B cell (primary cell): ENCODE data around the gene KDM4F. TPM values are rescaled to one million over a fixed set of nuclear protein-coding genes. Genes with fewer than 3 reads are reported as not detected.

Experiments used
- ATAC-seq: fragments of 200-7000 bp; cut with Tn5 transposase; one replicate; pipeline ENCODE4 v1.10.0; 2021; ENCODE audit warnings: low read depth, mild to moderate bottlenecking, moderate number of reproducible peaks, moderate library complexity
- CTCF ChIA-PET: fragments of 350-600 bp; sonication (Branson Sonifier 250); formaldehyde crosslinking; loops from one replicate; lab custom pipeline; 2021; ENCODE audit warnings: antibody characterized with exemption, inconsistent platforms; lab: Charles Lee
- POLR2A ChIA-PET: fragments of 350-600 bp; sonication (Branson Sonifier 250); formaldehyde crosslinking; loops from one replicate; lab custom pipeline; 2021; ENCODE audit warnings: antibody characterized with exemption; lab: Charles Lee
- DNase-seq: peaks from one replicate; pipeline ENCODE4 v3.0.0; 2013
- H2AFZ ChIP-seq: 2 replicates; pipeline ENCODE4 v1.6.1; 2012; ENCODE audit warnings: mild to moderate bottlenecking, low read depth, low read length; ENCODE audit not compliant: insufficient read depth, poor library complexity, severe bottlenecking
- H3K27ac ChIP-seq, 2 donors: 1 replicate in 1 of 2; 2 replicates in 1 of 2; pipeline ENCODE4 v1.5.1; 2012 to 2013; ENCODE audit warnings: low read length in 2 of 2, mild to moderate bottlenecking in 2 of 2, moderate library complexity in 1 of 2
- H3K27me3 ChIP-seq, 4 experiments: fragments of 200-600 bp in 1 of 4; sonication (generic) in 1 of 4; replicated peaks in 1 of 4; 1 replicate in 2 of 4; 2 replicates in 2 of 4; pipeline versions ENCODE4 v1.6.1 to v1.7.0; 2013 to 2016; ENCODE audit warnings: low read length in 3 of 4, mild to moderate bottlenecking in 2 of 4, mixed read lengths in 1 of 4, moderate library complexity in 1 of 4; ENCODE audit not compliant: insufficient read depth in 4 of 4, control insufficient read depth in 3 of 4; ENCODE audit errors: control extremely low read depth in 1 of 4
- H3K36me3 ChIP-seq, 2 experiments: replicated peaks in 1 of 2; 1 replicate in 1 of 2; 2 replicates in 1 of 2; pipeline versions ENCODE4 v1.6.1 to v1.7.1; 2013; ENCODE audit warnings: low read length in 1 of 2; ENCODE audit not compliant: insufficient read depth in 2 of 2, control insufficient read depth in 1 of 2; ENCODE audit errors: control extremely low read depth in 1 of 2, extremely low read depth in 1 of 2
- H3K4me1 ChIP-seq, 2 donors: fragments of 200-600 bp in 1 of 2; sonication (generic) in 1 of 2; 1 replicate in 1 of 2; 2 replicates in 1 of 2; pipeline versions ENCODE4 v1.5.1 to v1.6.1; 2013 to 2017; ENCODE audit warnings: low read length in 2 of 2; ENCODE audit not compliant: control insufficient read depth in 2 of 2, insufficient read depth in 2 of 2
- H3K4me2 ChIP-seq: replicated peaks from 2 replicates; pipeline ENCODE3; 2012; ENCODE audit warnings: mild to moderate bottlenecking, low read depth, low read length; ENCODE audit not compliant: poor library complexity, severe bottlenecking
- H3K4me3 ChIP-seq, 5 experiments: fragments of 200-600 bp in 1 of 5; sonication (generic) in 1 of 5; 1 replicate in 3 of 5; 2 replicates in 2 of 5; pipeline versions ENCODE4 v1.5.1 to v1.7.0; 2011 to 2016; ENCODE audit warnings: low read length in 4 of 5, mild to moderate bottlenecking in 4 of 5, low read depth in 2 of 5, control low read depth in 1 of 5, moderate library complexity in 1 of 5; ENCODE audit not compliant: insufficient read depth in 1 of 5; ENCODE audit errors: control extremely low read depth in 1 of 5, extremely low read depth in 1 of 5
- H3K79me2 ChIP-seq: fragments of 200-600 bp; sonication (generic); one replicate; pipeline ENCODE4 v1.6.0; 2016; ENCODE audit warnings: low read length; ENCODE audit not compliant: control insufficient read depth, insufficient read depth
- H3K9ac ChIP-seq: fragments of 200-600 bp; sonication (generic); 2 replicates; pipeline ENCODE4 v1.6.1; 2017; ENCODE audit warnings: mild to moderate bottlenecking, low read length, moderate library complexity
- H3K9me3 ChIP-seq, 3 donors: one replicate each; pipeline versions ENCODE4 v1.6.1 to v1.7.1; 2013; ENCODE audit warnings: low read length in 2 of 3; ENCODE audit not compliant: control insufficient read depth in 2 of 3, insufficient read depth in 1 of 3; ENCODE audit errors: control extremely low read depth in 1 of 3
- H4K20me1 ChIP-seq: 2 replicates; pipeline ENCODE4 v1.6.0; 2012; ENCODE audit warnings: mild to moderate bottlenecking, low read length; ENCODE audit not compliant: insufficient read depth, control insufficient read depth, poor library complexity, severe bottlenecking
- H3K27ac Mint-ChIP-seq: one replicate; pipeline ENCODE4 v1.8.0; 2021; ENCODE audit warnings: mixed read lengths
- H3K27me3 Mint-ChIP-seq: one replicate; pipeline ENCODE4 v1.8.0; 2021; ENCODE audit warnings: mixed read lengths
- H3K4me1 Mint-ChIP-seq: one replicate; pipeline ENCODE4 v1.8.0; 2021; ENCODE audit warnings: mixed read lengths
- H3K4me3 Mint-ChIP-seq: one replicate; pipeline ENCODE4 v1.8.0; 2021; ENCODE audit warnings: mixed read lengths
- H3K9me3 Mint-ChIP-seq: one replicate; pipeline ENCODE4 v1.8.0; 2022; ENCODE audit warnings: mixed read lengths; ENCODE audit not compliant: insufficient read depth
- CTCF ChIP-seq: fragments of 200-600 bp; IDR thresholded peaks from one replicate; pipeline ENCODE4 v1.8.0; 2022; ENCODE audit warnings: antibody characterized with exemption, mild to moderate bottlenecking
- EZH2 ChIP-seq: IDR thresholded peaks from 2 replicates; pipeline ENCODE4 v1.6.1; 2012; ENCODE audit warnings: borderline replicate concordance, low read depth, mild to moderate bottlenecking, moderate library complexity, low read length; ENCODE audit not compliant: insufficient read depth, poor library complexity, severe bottlenecking
- WGBS: methylation state at CpG from one replicate; pipeline ENCODE4 v1.1.5; 2013; ENCODE audit warnings: missing lambda C conversion rate; ENCODE audit not compliant: insufficient coverage; 5-methylcytosine and 5-hydroxymethylcytosine counted together
- intact Hi-C: fragments of 100-400 bp; cut with micrococcal nuclease; formaldehyde crosslinking; loops from one replicate; pipeline ENCODE4 v1.10.0; 2022
- polyA plus RNA-seq: library from polyadenylated mRNA; depleted of rRNA; stranded (reverse); fragments of >200 nt; gene quantifications from 2 replicates; pipeline ENCODE4 v1.2.3, GENCODE V29; 2012
- total RNA-seq, 2 donors: library from RNA; stranded (reverse); fragments of 120-200 nt in 1 of 2; gene quantifications; 1 replicate in 1 of 2; 2 replicates in 1 of 2; pipeline versions ENCODE4 v1.2.3 to v1.2.4, GENCODE V29; 2013 to 2022

The KDM4F gene
- total and polyA plus RNA-seq, 2 donors (not counting 1 experiment from before 2014, with no cell fraction given): not detected

GRCh38 chr11:95084509-95084908, 35.3 kb downstream of the KDM4F start:
- POLR2A ChIA-PET: no interaction called here
- no peaks in the 10 kb centered on the region for H3K36me3 ChIP-seq
- no peaks in the 10 kb centered on the region for H4K20me1 ChIP-seq
- H2AFZ ChIP-seq: no peak overlapping the region
- H3K4me1 ChIP-seq: peaks cover 8 to 10% of the 10 kb centered on the region in 2 donors
- H3K4me2 ChIP-seq: no peak overlapping the region
- Mint-ChIP-seq H3K4me3 (no peak overlapping the region), H3K4me1 (peaks cover 13% of the 10 kb centered on the region), H3K9me3 (no peaks in the 10 kb centered on the region), H3K27ac (no peak overlapping the region), H3K27me3 (no peaks in the 10 kb centered on the region)
- H3K4me3 ChIP-seq: no peak overlapping the region
- H3K9me3 ChIP-seq: no peaks in the 10 kb centered on the region
- no peak for DNase-seq
- intact Hi-C loops: no loop called here
- no peaks in the 10 kb centered on the region for H3K79me2 ChIP-seq
- no peak for TF ChIP-seq CTCF
- no peak for TF ChIP-seq EZH2
- H3K27ac ChIP-seq: no peak overlapping the region
- no peak for ATAC-seq
- CTCF ChIA-PET: interaction anchor here (4.1 kb wide), 1 partner anchor 15 kb away, joined by 31 read pairs; the partner anchor contains the start of gene SRSF8
- H3K27me3 ChIP-seq: no peaks in the 10 kb centered on the region
- no peak overlapping the region for H3K9ac ChIP-seq

GRCh38 chr11:95085117-95085816, 36.0 kb downstream of the KDM4F start:
- Histone ChIP-seq H3K27me3 (no peaks in the 10 kb centered on the region), H3K4me2 (no peak overlapping the region), H3K27ac (no peak overlapping the region), H3K4me1 (peaks cover 8 to 12% of the 10 kb centered on the region in 2 donors), H4K20me1 (no peaks in the 10 kb centered on the region), H2AFZ (no peak overlapping the region), H3K36me3 (no peaks in the 10 kb centered on the region), H3K4me3 (no peak overlapping the region), H3K9me3 (no peaks in the 10 kb centered on the region), H3K79me2 (peaks cover 4% of the 10 kb centered on the region), H3K9ac (no peak overlapping the region)
- Mint-ChIP-seq H3K27me3 (no peaks in the 10 kb centered on the region), H3K4me3 (no peak overlapping the region), H3K9me3 (no peaks in the 10 kb centered on the region), H3K4me1 (peaks cover 15% of the 10 kb centered on the region), H3K27ac (no peak overlapping the region)
- ATAC-seq (no peak), DNase-seq (no peak)
- ChIA-PET CTCF (interaction anchor here (0.6 to 4.1 kb wide), 2 partner anchors 16 to 1307 kb away, joined by 4 to 31 read pairs; partner anchors contain the start of gene SRSF8), POLR2A (no interaction called here)
- WGBS: 100% methylated on average over 2 of the region's 3 CpGs
- TF ChIP-seq CTCF: no peak
- TF ChIP-seq EZH2: no peak
- intact Hi-C loops: loop anchor here (5.0 kb wide), 1 partner anchor 147 kb away; the partner anchor contains the start of gene SESN3
